Neural cell (in vitro differentiated cells): ENCODE measurements around the gene ZNF662. TPM values are rescaled to one million over a fixed set of nuclear protein-coding genes. Genes with fewer than 3 reads are reported as not detected.

Experiments
- H2AFZ ChIP-seq: fragments of 200-600, 300-800 bp; sonication (generic), shearing (Covaris generic); 2 replicates; pipeline ENCODE4 v1.6.0; 2014; ENCODE audit warnings: low read depth, mild to moderate bottlenecking, antibody characterized with exemption, low read length, moderate library complexity
- H3F3A ChIP-seq: fragments of 200-600 bp; shearing (Covaris generic); 2 replicates; pipeline ENCODE4 v1.6.1; 2016; ENCODE audit warnings: mild to moderate bottlenecking, moderate library complexity, mixed read lengths, antibody characterized with exemption, low read length; ENCODE audit not compliant: insufficient read depth, poor library complexity, severe bottlenecking
- H3K27ac ChIP-seq: fragments of 200-600, 300-800 bp; sonication (generic), shearing (Covaris generic); 2 replicates; pipeline ENCODE4 v1.5.1; 2014; ENCODE audit warnings: mild to moderate bottlenecking, low read length, moderate library complexity
- H3K27me3 ChIP-seq: fragments of 300-800, 200-600 bp; sonication (generic), shearing (Covaris generic); 2 replicates; pipeline ENCODE4 v1.6.0; 2014; ENCODE audit warnings: mild to moderate bottlenecking, low read depth, low read length, moderate library complexity; ENCODE audit not compliant: insufficient read depth
- H3K36me3 ChIP-seq: fragments of 300-800, 200-600 bp; sonication (generic), shearing (Covaris generic); 2 replicates; pipeline ENCODE4 v1.5.1; 2014; ENCODE audit warnings: mild to moderate bottlenecking, antibody characterized with exemption, low read length, moderate library complexity; ENCODE audit not compliant: insufficient read depth
- H3K4me2 ChIP-seq: fragments of 300-800, 200-600 bp; sonication (generic), shearing (Covaris generic); 2 replicates; pipeline ENCODE4 v1.6.0; 2014; ENCODE audit warnings: mild to moderate bottlenecking, low read length
- H3K4me3 ChIP-seq: fragments of 300-800, 200-600 bp; sonication (generic), shearing (Covaris generic); 2 replicates; pipeline ENCODE4 v1.5.1; 2014; ENCODE audit warnings: mild to moderate bottlenecking, low read length, moderate library complexity
- H3K79me2 ChIP-seq: fragments of 200-600 bp; shearing (Covaris generic); replicated peaks from 2 replicates; pipeline ENCODE4 v1.6.0; 2014; ENCODE audit warnings: mild to moderate bottlenecking, low read length, moderate library complexity; ENCODE audit not compliant: insufficient read depth
- H3K9ac ChIP-seq: fragments of 300-800, 200-600 bp; sonication (generic), shearing (Covaris generic); 2 replicates; pipeline ENCODE4 v1.6.1; 2016; ENCODE audit warnings: mild to moderate bottlenecking, low read length, mixed read lengths
- H3K9me2 ChIP-seq: fragments of 200-600 bp; shearing (Covaris generic); 2 replicates; pipeline ENCODE4 v1.6.1; 2016; ENCODE audit warnings: mild to moderate bottlenecking, low read length, mixed read lengths; ENCODE audit not compliant: insufficient read depth
- H3K9me3 ChIP-seq: fragments of 200-600, 300-800 bp; sonication (generic), shearing (Covaris generic); 2 replicates; pipeline ENCODE4 v1.6.1; 2016; ENCODE audit warnings: mild to moderate bottlenecking, mixed run types, low read length, moderate library complexity, mixed read lengths
- H4K20me1 ChIP-seq: fragments of 200-600 bp; shearing (Covaris generic); 2 replicates; pipeline ENCODE4 v1.6.1; 2016; ENCODE audit warnings: mild to moderate bottlenecking, mixed run types; ENCODE audit not compliant: insufficient read depth
- CTCF ChIP-seq: fragments of 450-650 bp; IDR thresholded peaks from 2 replicates; pipeline ENCODE4 v1.5.1; 2014; ENCODE audit warnings: antibody characterized with exemption, mild to moderate bottlenecking, moderate library complexity; ENCODE audit not compliant: poor library complexity, severe bottlenecking
- EP300 ChIP-seq: fragments of 450-650 bp; conservative IDR thresholded peaks from 2 replicates; pipeline ENCODE4 v1.6.1; 2014; ENCODE audit warnings: antibody characterized with exemption, mild to moderate bottlenecking, moderate library complexity; ENCODE audit not compliant: poor library complexity, severe bottlenecking
- EZH2 ChIP-seq: fragments of 200-600, 300-800 bp; shearing (Covaris generic), sonication (generic); IDR thresholded peaks from 2 replicates; pipeline ENCODE4 v1.6.1; 2014; ENCODE audit warnings: antibody characterized with exemption, low read length, borderline replicate concordance, mild to moderate bottlenecking; ENCODE audit not compliant: insufficient read depth, poor library complexity, severe bottlenecking
- MXI1 ChIP-seq: fragments of 450-650 bp; conservative IDR thresholded peaks from 2 replicates; pipeline ENCODE4 v1.6.1; 2014; ENCODE audit warnings: antibody characterized with exemption, mild to moderate bottlenecking; ENCODE audit not compliant: poor library complexity, severe bottlenecking
- POLR2AphosphoS5 ChIP-seq: IDR thresholded peaks from 2 replicates; pipeline ENCODE4 v1.6.1; 2012
- RAD21 ChIP-seq: fragments of 450-650 bp; conservative IDR thresholded peaks from 2 replicates; pipeline ENCODE4 v1.6.1; 2014; ENCODE audit warnings: antibody characterized with exemption, mild to moderate bottlenecking, moderate library complexity
- SMC3 ChIP-seq: fragments of 450-650 bp; conservative IDR thresholded peaks from 2 replicates; pipeline ENCODE4 v1.6.1; 2014; ENCODE audit warnings: antibody characterized with exemption, mild to moderate bottlenecking, moderate library complexity; ENCODE audit not compliant: poor library complexity
- TAF1 ChIP-seq: IDR thresholded peaks from 2 replicates; pipeline ENCODE4 v1.6.1; 2012; ENCODE audit warnings: low read depth
- polyA plus RNA-seq: library from polyadenylated mRNA; depleted of rRNA; stranded (reverse); fragments of >200 nt; gene quantifications from 2 replicates; pipeline ENCODE4 v1.2.3, GENCODE V29; 2014
- TF ChIP-seq, protein P1 (sequence below): IDR thresholded peaks from 2 replicates; pipeline ENCODE4 v1.6.1; 2012; ENCODE audit warnings: borderline replicate concordance

ZNF662 gene
- polyA plus RNA-seq, 1 donor from 2014 or later = not detected

DNA sequence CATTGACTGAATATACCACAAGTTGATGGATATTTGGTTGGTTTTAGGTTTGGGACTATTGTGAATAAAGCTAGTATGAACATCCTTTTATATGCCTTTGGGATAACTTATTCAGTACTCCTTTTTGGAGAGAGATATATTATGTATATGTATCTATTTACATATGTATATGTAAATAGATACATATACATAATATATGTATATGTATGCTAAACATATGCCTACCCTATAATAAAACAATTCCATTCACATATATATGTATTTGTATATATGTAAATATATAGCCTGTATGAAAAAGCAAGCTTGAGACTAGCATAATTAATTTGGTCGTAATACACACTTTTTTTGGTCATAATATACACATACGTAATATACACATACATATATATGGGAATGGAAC, 57.3 kb downstream of the ZNF662 start:
- Histone ChIP-seq H3K9me2 (no peaks in the 10 kb centered on the region), H3K4me3 (no peak overlapping the region), H3K36me3 (no peaks in the 10 kb centered on the region), H3K9ac (no peak overlapping the region), H3K4me2 (no peak overlapping the region), H3K9me3 (no peaks in the 10 kb centered on the region), H3K79me2 (no peaks in the 10 kb centered on the region), H2AFZ (no peak overlapping the region), H4K20me1 (no peaks in the 10 kb centered on the region), H3K27me3 (no peaks in the 10 kb centered on the region), H3F3A (no peaks in the 10 kb centered on the region), H3K27ac (no peak overlapping the region)
- TF ChIP-seq RAD21 = no peak
- TF ChIP-seq, protein P1, sequence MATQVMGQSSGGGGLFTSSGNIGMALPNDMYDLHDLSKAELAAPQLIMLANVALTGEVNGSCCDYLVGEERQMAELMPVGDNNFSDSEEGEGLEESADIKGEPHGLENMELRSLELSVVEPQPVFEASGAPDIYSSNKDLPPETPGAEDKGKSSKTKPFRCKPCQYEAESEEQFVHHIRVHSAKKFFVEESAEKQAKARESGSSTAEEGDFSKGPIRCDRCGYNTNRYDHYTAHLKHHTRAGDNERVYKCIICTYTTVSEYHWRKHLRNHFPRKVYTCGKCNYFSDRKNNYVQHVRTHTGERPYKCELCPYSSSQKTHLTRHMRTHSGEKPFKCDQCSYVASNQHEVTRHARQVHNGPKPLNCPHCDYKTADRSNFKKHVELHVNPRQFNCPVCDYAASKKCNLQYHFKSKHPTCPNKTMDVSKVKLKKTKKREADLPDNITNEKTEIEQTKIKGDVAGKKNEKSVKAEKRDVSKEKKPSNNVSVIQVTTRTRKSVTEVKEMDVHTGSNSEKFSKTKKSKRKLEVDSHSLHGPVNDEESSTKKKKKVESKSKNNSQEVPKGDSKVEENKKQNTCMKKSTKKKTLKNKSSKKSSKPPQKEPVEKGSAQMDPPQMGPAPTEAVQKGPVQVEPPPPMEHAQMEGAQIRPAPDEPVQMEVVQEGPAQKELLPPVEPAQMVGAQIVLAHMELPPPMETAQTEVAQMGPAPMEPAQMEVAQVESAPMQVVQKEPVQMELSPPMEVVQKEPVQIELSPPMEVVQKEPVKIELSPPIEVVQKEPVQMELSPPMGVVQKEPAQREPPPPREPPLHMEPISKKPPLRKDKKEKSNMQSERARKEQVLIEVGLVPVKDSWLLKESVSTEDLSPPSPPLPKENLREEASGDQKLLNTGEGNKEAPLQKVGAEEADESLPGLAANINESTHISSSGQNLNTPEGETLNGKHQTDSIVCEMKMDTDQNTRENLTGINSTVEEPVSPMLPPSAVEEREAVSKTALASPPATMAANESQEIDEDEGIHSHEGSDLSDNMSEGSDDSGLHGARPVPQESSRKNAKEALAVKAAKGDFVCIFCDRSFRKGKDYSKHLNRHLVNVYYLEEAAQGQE = no peak
- TF ChIP-seq MXI1 = no peak

DNA sequence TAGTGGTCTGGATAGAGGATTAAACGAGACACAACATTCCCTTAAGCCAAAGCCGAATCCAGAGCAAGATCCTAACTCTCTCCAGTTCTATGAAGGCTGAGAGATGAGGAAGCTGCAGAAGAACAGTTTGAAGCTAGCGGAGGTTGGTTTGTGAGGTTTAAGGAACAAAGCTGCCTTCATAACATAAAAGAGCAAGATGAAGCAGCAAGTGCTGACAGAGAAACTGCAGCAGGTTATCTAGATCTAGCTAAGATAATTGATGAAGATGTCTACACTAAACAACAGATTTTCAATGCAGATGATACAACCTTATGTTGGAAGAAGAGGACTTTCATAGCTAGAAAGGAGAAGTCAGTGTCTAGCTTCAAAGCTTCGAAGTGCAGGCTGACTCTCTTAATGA, 58.3 kb downstream of the ZNF662 start:
- Histone ChIP-seq H3K27me3 (no peaks in the 10 kb centered on the region), H3K9me2 (no peaks in the 10 kb centered on the region), H3K36me3 (no peaks in the 10 kb centered on the region), H3K79me2 (no peaks in the 10 kb centered on the region), H3K9me3 (no peaks in the 10 kb centered on the region), H3K4me2 (no peak overlapping the region), H3F3A (no peaks in the 10 kb centered on the region), H3K4me3 (no peak overlapping the region), H4K20me1 (no peaks in the 10 kb centered on the region), H3K27ac (no peak overlapping the region), H2AFZ (no peak overlapping the region), H3K9ac (no peak overlapping the region)
- TF ChIP-seq, protein P1 = no peak
- TF ChIP-seq CTCF (no peak), MXI1 (no peak), RAD21 (no peak), EP300 (no peak), EZH2 (no peak), POLR2AphosphoS5 (no peak), SMC3 (no peak), TAF1 (no peak)

Other genes starting within 250 kb of the ZNF662 start
- not detected in 2 replicates for gene KLHL40, start 220.6 kb upstream of the ZNF662 start, polyA plus RNA-seq
- gene HHATL, start 203.3 kb upstream of the ZNF662 start, polyA plus RNA-seq = 0.60 TPM in 1 of 2 replicates, not detected in the other
- gene CCDC13, start 132.9 kb upstream of the ZNF662 start, polyA plus RNA-seq = 6.5 and 8.6 TPM in 2 replicates
- gene HIGD1A, start 101.7 kb upstream of the ZNF662 start, polyA plus RNA-seq = 303 and 350 TPM in 2 replicates
- gene ACKR2, start 96.7 kb upstream of the ZNF662 start, polyA plus RNA-seq = not detected in 2 replicates
- not detected in 2 replicates for gene CYP8B1, start 30.3 kb upstream of the ZNF662 start, polyA plus RNA-seq
- gene GASK1A, start 73.2 kb downstream of the ZNF662 start, polyA plus RNA-seq = 1.6 TPM in 1 of 2 replicates, not detected in the other
- 25.7 and 29.8 TPM in 2 replicates for gene POMGNT2, start 199.9 kb downstream of the ZNF662 start, polyA plus RNA-seq